ENCODE measurements around the gene PCDHA1. TPM values are rescaled to one million over a fixed set of nuclear protein-coding genes. Genes with fewer than 3 reads are reported as not detected.

Gene PCDHA1
- total and polyA plus RNA-seq, 2 experiments from 2014 or later: 0.81 to 1.6 TPM

DNA sequence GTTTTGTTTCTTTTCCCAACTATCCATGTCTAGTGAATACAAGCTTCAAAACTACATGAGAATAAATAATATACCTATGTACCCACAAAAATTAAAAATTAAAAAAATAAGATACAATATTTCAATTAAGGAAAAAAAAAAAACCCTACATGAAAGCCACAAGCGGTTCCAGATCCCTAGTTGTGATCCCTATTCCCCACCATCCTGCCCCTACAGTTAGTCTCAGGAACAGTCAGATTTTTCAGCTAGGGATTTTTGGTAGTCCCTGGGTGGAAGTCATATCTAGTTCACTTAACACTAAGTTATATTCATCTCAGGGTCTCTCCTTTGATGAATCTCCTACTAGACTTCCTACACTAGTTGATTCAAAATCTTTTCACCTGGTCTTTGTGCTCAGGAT is 246.7 kb downstream of the PCDHA1 start:
- H2AFZ ChIP-seq: no peak overlapping the region

More for the DNA sequence above, 246.7 kb downstream of the PCDHA1 start:
- no peaks in the 10 kb centered on the region for H3K27me3 Mint-ChIP-seq (ENCODE audit: insufficient read depth, low read depth, poor library complexity)
- peak; percentile 53 for ATAC-seq
- no peak overlapping the region for H3K4me2 ChIP-seq
- H3K4me3 ChIP-seq: no peak overlapping the region
- H3K36me3 Mint-ChIP-seq (ENCODE audit: low read depth): no peaks in the 10 kb centered on the region
- H3K27ac ChIP-seq (ENCODE audit: low read depth): no peak overlapping the region
- no peaks in the 10 kb centered on the region for H3K9me2 ChIP-seq (ENCODE audit: insufficient read depth)
- no peak overlapping the region for H3K27ac Mint-ChIP-seq
- no peaks in the 10 kb centered on the region for H3K9me3 Mint-ChIP-seq
- H4K20me1 ChIP-seq (replicated peaks; ENCODE audit: insufficient read depth): no peaks in the 10 kb centered on the region
- no peaks in the 10 kb centered on the region for H3F3A ChIP-seq (replicated peaks; ENCODE audit: low read depth)
- H3K27me3 ChIP-seq (ENCODE audit: insufficient read depth): no peaks in the 10 kb centered on the region
- H3K4me3 Mint-ChIP-seq: no peak overlapping the region
- no peaks in the 10 kb centered on the region for H3K36me3 ChIP-seq (ENCODE audit: insufficient read depth)
- peaks cover under 1% of the 10 kb centered on the region; the same call in 2 of the 3 replicates for H3K4me1 Mint-ChIP-seq
- DNase-seq (ENCODE audit: low spot score): peak; percentile 52
- peaks cover 3% of the 10 kb centered on the region; the same call in 1 of the 2 replicates for H3K4me1 ChIP-seq (ENCODE audit: insufficient read depth)
- no peak for TF ChIP-seq ZNF114 (CRISPR knock-in tag; IDR thresholded peaks at IDR 0.05)
- TF ChIP-seq STAT1 (IDR thresholded peaks at IDR 0.05; ENCODE audit: unreplicated experiment): no peak
- TF ChIP-seq NANOG (IDR thresholded peaks at IDR 0.05; ENCODE audit: borderline replicate concordance): no peak
- TF ChIP-seq, protein P1, sequence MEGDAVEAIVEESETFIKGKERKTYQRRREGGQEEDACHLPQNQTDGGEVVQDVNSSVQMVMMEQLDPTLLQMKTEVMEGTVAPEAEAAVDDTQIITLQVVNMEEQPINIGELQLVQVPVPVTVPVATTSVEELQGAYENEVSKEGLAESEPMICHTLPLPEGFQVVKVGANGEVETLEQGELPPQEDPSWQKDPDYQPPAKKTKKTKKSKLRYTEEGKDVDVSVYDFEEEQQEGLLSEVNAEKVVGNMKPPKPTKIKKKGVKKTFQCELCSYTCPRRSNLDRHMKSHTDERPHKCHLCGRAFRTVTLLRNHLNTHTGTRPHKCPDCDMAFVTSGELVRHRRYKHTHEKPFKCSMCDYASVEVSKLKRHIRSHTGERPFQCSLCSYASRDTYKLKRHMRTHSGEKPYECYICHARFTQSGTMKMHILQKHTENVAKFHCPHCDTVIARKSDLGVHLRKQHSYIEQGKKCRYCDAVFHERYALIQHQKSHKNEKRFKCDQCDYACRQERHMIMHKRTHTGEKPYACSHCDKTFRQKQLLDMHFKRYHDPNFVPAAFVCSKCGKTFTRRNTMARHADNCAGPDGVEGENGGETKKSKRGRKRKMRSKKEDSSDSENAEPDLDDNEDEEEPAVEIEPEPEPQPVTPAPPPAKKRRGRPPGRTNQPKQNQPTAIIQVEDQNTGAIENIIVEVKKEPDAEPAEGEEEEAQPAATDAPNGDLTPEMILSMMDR (conservative IDR thresholded peaks at IDR 0.05; ENCODE audit: low read depth in 2 of 2): peak; percentile 18 to 19; a peak in 2 of 4 replicates
- TF ChIP-seq, protein P2, sequence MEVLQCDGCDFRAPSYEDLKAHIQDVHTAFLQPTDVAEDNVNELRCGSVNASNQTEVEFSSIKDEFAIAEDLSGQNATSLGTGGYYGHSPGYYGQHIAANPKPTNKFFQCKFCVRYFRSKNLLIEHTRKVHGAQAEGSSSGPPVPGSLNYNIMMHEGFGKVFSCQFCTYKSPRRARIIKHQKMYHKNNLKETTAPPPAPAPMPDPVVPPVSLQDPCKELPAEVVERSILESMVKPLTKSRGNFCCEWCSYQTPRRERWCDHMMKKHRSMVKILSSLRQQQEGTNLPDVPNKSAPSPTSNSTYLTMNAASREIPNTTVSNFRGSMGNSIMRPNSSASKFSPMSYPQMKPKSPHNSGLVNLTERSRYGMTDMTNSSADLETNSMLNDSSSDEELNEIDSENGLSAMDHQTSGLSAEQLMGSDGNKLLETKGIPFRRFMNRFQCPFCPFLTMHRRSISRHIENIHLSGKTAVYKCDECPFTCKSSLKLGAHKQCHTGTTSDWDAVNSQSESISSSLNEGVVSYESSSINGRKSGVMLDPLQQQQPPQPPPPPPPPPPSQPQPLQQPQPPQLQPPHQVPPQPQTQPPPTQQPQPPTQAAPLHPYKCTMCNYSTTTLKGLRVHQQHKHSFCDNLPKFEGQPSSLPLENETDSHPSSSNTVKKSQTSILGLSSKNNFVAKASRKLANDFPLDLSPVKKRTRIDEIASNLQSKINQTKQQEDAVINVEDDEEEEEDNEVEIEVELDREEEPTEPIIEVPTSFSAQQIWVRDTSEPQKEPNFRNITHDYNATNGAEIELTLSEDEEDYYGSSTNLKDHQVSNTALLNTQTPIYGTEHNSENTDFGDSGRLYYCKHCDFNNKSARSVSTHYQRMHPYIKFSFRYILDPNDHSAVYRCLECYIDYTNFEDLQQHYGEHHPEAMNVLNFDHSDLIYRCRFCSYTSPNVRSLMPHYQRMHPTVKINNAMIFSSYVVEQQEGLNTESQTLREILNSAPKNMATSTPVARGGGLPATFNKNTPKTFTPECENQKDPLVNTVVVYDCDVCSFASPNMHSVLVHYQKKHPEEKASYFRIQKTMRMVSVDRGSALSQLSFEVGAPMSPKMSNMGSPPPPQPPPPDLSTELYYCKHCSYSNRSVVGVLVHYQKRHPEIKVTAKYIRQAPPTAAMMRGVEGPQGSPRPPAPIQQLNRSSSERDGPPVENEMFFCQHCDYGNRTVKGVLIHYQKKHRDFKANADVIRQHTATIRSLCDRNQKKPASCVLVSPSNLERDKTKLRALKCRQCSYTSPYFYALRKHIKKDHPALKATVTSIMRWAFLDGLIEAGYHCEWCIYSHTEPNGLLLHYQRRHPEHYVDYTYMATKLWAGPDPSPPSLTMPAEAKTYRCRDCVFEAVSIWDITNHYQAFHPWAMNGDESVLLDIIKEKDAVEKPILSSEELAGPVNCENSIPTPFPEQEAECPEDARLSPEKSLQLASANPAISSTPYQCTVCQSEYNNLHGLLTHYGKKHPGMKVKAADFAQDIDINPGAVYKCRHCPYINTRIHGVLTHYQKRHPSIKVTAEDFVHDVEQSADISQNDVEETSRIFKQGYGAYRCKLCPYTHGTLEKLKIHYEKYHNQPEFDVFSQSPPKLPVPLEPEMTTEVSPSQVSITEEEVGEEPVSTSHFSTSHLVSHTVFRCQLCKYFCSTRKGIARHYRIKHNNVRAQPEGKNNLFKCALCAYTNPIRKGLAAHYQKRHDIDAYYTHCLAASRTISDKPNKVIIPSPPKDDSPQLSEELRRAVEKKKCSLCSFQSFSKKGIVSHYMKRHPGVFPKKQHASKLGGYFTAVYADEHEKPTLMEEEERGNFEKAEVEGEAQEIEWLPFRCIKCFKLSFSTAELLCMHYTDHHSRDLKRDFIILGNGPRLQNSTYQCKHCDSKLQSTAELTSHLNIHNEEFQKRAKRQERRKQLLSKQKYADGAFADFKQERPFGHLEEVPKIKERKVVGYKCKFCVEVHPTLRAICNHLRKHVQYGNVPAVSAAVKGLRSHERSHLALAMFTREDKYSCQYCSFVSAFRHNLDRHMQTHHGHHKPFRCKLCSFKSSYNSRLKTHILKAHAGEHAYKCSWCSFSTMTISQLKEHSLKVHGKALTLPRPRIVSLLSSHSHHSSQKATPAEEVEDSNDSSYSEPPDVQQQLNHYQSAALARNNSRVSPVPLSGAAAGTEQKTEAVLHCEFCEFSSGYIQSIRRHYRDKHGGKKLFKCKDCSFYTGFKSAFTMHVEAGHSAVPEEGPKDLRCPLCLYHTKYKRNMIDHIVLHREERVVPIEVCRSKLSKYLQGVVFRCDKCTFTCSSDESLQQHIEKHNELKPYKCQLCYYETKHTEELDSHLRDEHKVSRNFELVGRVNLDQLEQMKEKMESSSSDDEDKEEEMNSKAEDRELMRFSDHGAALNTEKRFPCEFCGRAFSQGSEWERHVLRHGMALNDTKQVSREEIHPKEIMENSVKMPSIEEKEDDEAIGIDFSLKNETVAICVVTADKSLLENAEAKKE (CRISPR knock-in tag; IDR thresholded peaks at IDR 0.05): no peak
- TF ChIP-seq EZH2phosphoT487 (IDR thresholded peaks at IDR 0.05; ENCODE audit: unreplicated experiment): no peak
- TF ChIP-seq, protein P3, sequence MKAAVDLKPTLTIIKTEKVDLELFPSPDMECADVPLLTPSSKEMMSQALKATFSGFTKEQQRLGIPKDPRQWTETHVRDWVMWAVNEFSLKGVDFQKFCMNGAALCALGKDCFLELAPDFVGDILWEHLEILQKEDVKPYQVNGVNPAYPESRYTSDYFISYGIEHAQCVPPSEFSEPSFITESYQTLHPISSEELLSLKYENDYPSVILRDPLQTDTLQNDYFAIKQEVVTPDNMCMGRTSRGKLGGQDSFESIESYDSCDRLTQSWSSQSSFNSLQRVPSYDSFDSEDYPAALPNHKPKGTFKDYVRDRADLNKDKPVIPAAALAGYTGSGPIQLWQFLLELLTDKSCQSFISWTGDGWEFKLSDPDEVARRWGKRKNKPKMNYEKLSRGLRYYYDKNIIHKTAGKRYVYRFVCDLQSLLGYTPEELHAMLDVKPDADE (IDR thresholded peaks at IDR 0.05): no peak
- H3K79me2 ChIP-seq (replicated peaks; ENCODE audit: insufficient read depth): no peaks in the 10 kb centered on the region
